ENCODE results near the gene CACNA1I. TPM values are rescaled to one million over a fixed set of nuclear protein-coding genes. Genes with fewer than 3 reads are reported as not detected.
A peak's percentile ranks its signal among the peaks of the same experiment; 100 is the strongest.
"Not testable (repeated sequence)": the region's sequence is repeated elsewhere in the genome, so short reads cannot be mapped to it uniquely, and the experiment has no call there.

CACNA1I gene
- total RNA-seq (not detected in 2 replicates), polyA plus RNA-seq (0.02 TPM in 1 of 2 replicates, not detected in the other), polyA minus RNA-seq (not detected in 2 replicates), Bru-seq, nascent RNA (percentile 2 among the genes with signal in this experiment), BruChase-seq, experiment 1, labeled RNA remaining after a 6-hour chase (percentile 1 among the genes with signal in this experiment), BruChase-seq, experiment 2, labeled RNA remaining after a 2-hour chase (percentile 1 among the genes with signal in this experiment)
- polyA plus RNA-seq (2011; cell fraction: cytosol; rRNA removed): not detected in 2 replicates
- 0.01 TPM in 1 of 2 replicates, not detected in the other for polyA plus RNA-seq (2011; cell fraction: nucleus; rRNA removed)
- not detected in 2 replicates for polyA plus RNA-seq (2012)
- not detected for polyA minus RNA-seq (2011; cell fraction: cytosol; rRNA and poly(A)+ RNA removed)
- polyA minus RNA-seq (2011; cell fraction: nucleus; rRNA and poly(A)+ RNA removed): not detected in 2 replicates
- long read RNA-seq: 0 reads

DNA sequence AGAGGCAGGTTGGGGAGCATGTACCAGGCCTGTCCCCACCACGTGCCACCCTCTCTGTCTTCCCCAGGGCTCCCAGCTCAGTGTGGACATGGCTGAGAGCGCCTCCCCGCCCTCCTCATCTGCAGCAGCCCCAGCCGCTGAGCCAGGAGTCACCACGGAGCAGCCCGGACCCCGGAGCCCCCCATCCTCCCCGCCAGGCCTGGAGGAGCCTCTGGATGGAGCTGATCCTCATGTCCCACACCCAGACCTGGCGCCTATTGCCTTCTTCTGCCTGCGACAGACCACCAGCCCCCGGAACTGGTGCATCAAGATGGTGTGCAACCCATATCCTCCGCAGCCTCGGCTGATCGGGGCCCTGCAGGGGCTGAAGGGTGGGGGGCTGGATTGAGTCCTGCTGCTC is at the start of gene CACNA1I:
TSS of gene CACNA1I (plus strand) at position 89 of the 400 bp plus-strand sequence. CDS start at position 89, 0 bp downstream.
- no peaks in the 10 kb centered on the region for H3K79me2 ChIP-seq (ENCODE audit: control insufficient read depth, insufficient read depth, low read length)
- no peak for TF ChIP-seq JUN (IDR thresholded peaks at IDR 0.05; ENCODE audit: borderline replicate concordance, insufficient read depth, insufficient read length, low read depth)
- TF ChIP-seq MAX (IDR thresholded peaks at IDR 0.05; ENCODE audit: insufficient read depth, insufficient read length): no peak
- no peak for TF ChIP-seq FOS (IDR thresholded peaks at IDR 0.05; ENCODE audit: borderline replicate concordance, insufficient read depth, low read length)
- no peak for TF ChIP-seq POLR2A (IDR thresholded peaks at IDR 0.05; ENCODE audit: low read depth, low read length)
- TF ChIP-seq POLR2AphosphoS5 (IDR thresholded peaks at IDR 0.05; ENCODE audit: insufficient read depth, low read depth, low read length): no peak
- TF ChIP-seq, protein P1, sequence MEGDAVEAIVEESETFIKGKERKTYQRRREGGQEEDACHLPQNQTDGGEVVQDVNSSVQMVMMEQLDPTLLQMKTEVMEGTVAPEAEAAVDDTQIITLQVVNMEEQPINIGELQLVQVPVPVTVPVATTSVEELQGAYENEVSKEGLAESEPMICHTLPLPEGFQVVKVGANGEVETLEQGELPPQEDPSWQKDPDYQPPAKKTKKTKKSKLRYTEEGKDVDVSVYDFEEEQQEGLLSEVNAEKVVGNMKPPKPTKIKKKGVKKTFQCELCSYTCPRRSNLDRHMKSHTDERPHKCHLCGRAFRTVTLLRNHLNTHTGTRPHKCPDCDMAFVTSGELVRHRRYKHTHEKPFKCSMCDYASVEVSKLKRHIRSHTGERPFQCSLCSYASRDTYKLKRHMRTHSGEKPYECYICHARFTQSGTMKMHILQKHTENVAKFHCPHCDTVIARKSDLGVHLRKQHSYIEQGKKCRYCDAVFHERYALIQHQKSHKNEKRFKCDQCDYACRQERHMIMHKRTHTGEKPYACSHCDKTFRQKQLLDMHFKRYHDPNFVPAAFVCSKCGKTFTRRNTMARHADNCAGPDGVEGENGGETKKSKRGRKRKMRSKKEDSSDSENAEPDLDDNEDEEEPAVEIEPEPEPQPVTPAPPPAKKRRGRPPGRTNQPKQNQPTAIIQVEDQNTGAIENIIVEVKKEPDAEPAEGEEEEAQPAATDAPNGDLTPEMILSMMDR (IDR thresholded peaks at IDR 0.05; ENCODE audit: extremely low read depth in 1 of 2, insufficient read depth in 1 of 2, low read depth in 1 of 2, low read length in 2 of 2): no peak
- H3K9me1 ChIP-seq (replicated peaks; ENCODE audit: control insufficient read depth, extremely low read depth, insufficient read depth, low read length): no peaks in the 10 kb centered on the region
- no TSS peak for BruUV-seq (replicated peaks)
- no peak within 1 kb of the TSS for H2AFZ ChIP-seq (ENCODE audit: low read depth, low read length)
- DNase-seq (ENCODE audit: low read depth, low spot score) (no peak), FAIRE-seq (no peak)
- H3K9ac ChIP-seq (replicated peaks; ENCODE audit: extremely low read depth, insufficient read depth, low read length): no peak within 1 kb of the TSS
- H3K9me3 ChIP-seq (replicated peaks; ENCODE audit: control insufficient read depth, insufficient read depth, low read length): no peaks in the 10 kb centered on the region
- ChIA-PET POLR2A (no interaction called here), CTCF (interaction anchor here (0.9 to 1.1 kb wide), 4 partner anchors 9 to 36 kb away, joined by 3 read pairs; no protein-coding TSS in a partner anchor)
- H3K36me3 ChIP-seq (ENCODE audit: control insufficient read depth in 2 of 2, extremely low read depth in 1 of 2, insufficient read depth in 2 of 2, low read length in 2 of 2): no peaks in the 10 kb centered on the region
- intact Hi-C loops (cut with micrococcal nuclease): loop anchor here (10.0 kb wide), 1 partner anchor 94 kb away; no protein-coding TSS in a partner anchor
- H3K27me3 ChIP-seq (ENCODE audit: control insufficient read depth in 2 of 2, insufficient read depth in 2 of 2, low read length in 2 of 2): no peaks in the 10 kb centered on the region
- dilution Hi-C loops (cut with MboI; ENCODE audit: extremely low pct_ligation_motif_present, low sequenced_read_pairs): loop anchor here (25.0 kb wide), 1 partner anchor 442 kb away; no protein-coding TSS in a partner anchor
- no peaks in the 10 kb centered on the region for H4K20me1 ChIP-seq (replicated peaks; ENCODE audit: control insufficient read depth, extremely low read depth, insufficient read depth, low read length)
- H3K4me3 ChIP-seq (replicated peaks in 1 of 3; ENCODE audit: insufficient read depth in 1 of 3, low read depth in 1 of 3, low read length in 3 of 3): no peak within 1 kb of the TSS
- H3K4me1 ChIP-seq (ENCODE audit: control insufficient read depth, extremely low read depth, insufficient read depth, low read length): peaks cover 9% of the 10 kb centered on the region
- H3K4me2 ChIP-seq (ENCODE audit: insufficient read depth, low read length): no peak within 1 kb of the TSS
- H3K27ac ChIP-seq (ENCODE audit: insufficient read depth, low read depth, low read length): no peak within 1 kb of the TSS

GRCh38 chr22:39521106-39521885 is 49.3 kb upstream of the CACNA1I start:
- POLR2A ChIA-PET: interaction anchor here (1.2 kb wide), 1 partner anchor 25 kb away, joined by 4 read pairs; no protein-coding TSS in a partner anchor
- dilution Hi-C loops (cut with MboI; ENCODE audit: extremely low pct_ligation_motif_present, low sequenced_read_pairs); DNase-seq (ENCODE audit: low read depth, low spot score); H3K27me3 ChIP-seq (ENCODE audit: control insufficient read depth in 2 of 2, insufficient read depth in 2 of 2, low read length in 2 of 2); CTCF ChIA-PET; H3K9me3 ChIP-seq (replicated peaks; ENCODE audit: control insufficient read depth, insufficient read depth, low read length); H2AFZ ChIP-seq (ENCODE audit: low read depth, low read length); H3K9me1 ChIP-seq (replicated peaks; ENCODE audit: control insufficient read depth, extremely low read depth, insufficient read depth, low read length); H4K20me1 ChIP-seq (replicated peaks; ENCODE audit: control insufficient read depth, extremely low read depth, insufficient read depth, low read length): not testable (repeated sequence)
- Histone ChIP-seq H3K79me2 (ENCODE audit: control insufficient read depth, insufficient read depth, low read length) (peaks cover 42% of the 10 kb centered on the region), H3K4me3 (replicated peaks in 1 of 3; ENCODE audit: insufficient read depth in 1 of 3, low read depth in 1 of 3, low read length in 3 of 3) (peak overlapping the region; percentile 50 to 96 (median 92)), H3K9ac (replicated peaks; ENCODE audit: extremely low read depth, insufficient read depth, low read length) (peak overlapping the region; percentile 97), H3K4me1 (ENCODE audit: control insufficient read depth, extremely low read depth, insufficient read depth, low read length) (peaks cover 15% of the 10 kb centered on the region), H3K36me3 (ENCODE audit: control insufficient read depth in 2 of 2, extremely low read depth in 1 of 2, insufficient read depth in 2 of 2, low read length in 2 of 2) (peaks cover 5 to 21% of the 10 kb centered on the region in 2 experiments), H3K27ac (ENCODE audit: insufficient read depth, low read depth, low read length) (peak overlapping the region; percentile 93), H3K4me2 (ENCODE audit: insufficient read depth, low read length) (peak overlapping the region; percentile 89)
- intact Hi-C loops (cut with micrococcal nuclease): loop anchor here (10.0 kb wide), 2 partner anchors 266 to 346 kb away; no protein-coding TSS in a partner anchor
- peak; percentile 79 for FAIRE-seq
- TSS peak; percentile 52 for BruUV-seq (replicated peaks)
